HEK293T (cell line): ENCODE results near the gene FRK.

Source experiments
- CTCF ChIA-PET: fragments of 350-600 bp; formaldehyde crosslinking; extraction: SDS; loops from one replicate; lab custom pipeline; 2021; ENCODE audit warnings: antibody characterized with exemption, inconsistent platforms; lab: Yijun Ruan, JAX
- POLR2A ChIA-PET: fragments of 350-600 bp; formaldehyde crosslinking; extraction: SDS; loops from one replicate; lab custom pipeline; 2020; ENCODE audit warnings: antibody characterized with exemption, inconsistent platforms; lab: Yijun Ruan, JAX
- DNase-seq: peaks from one replicate; pipeline ENCODE4 v3.0.0; 2012; ENCODE audit warnings: mixed read lengths; ENCODE audit errors: extremely low spot score
- ARNT ChIP-seq: fragments of 450-650 bp; IDR thresholded peaks from 2 replicates; pipeline ENCODE4 v1.6.1; 2017; ENCODE audit warnings: mild to moderate bottlenecking
- BHLHE40 ChIP-seq: fragments of 450-650 bp; IDR thresholded peaks from 2 replicates; pipeline ENCODE4 v1.6.1; 2016; ENCODE audit warnings: mild to moderate bottlenecking, moderate library complexity, borderline replicate concordance
- CTBP1 ChIP-seq: fragments of 450-650 bp; IDR thresholded peaks from 2 replicates; pipeline ENCODE4 v1.6.1; 2016; ENCODE audit warnings: borderline replicate concordance
- ELF4 ChIP-seq: fragments of 450-650 bp; IDR thresholded peaks from 2 replicates; pipeline ENCODE4 v1.6.1; 2017; ENCODE audit warnings: antibody characterized with exemption
- FOXA1 ChIP-seq: fragments of 450-650 bp; IDR thresholded peaks from 2 replicates; pipeline ENCODE4 v1.6.1; 2016; ENCODE audit warnings: mild to moderate bottlenecking
- FOXK2 ChIP-seq: fragments of 450-650 bp; IDR thresholded peaks from 2 replicates; pipeline ENCODE4 v1.6.1; 2016; ENCODE audit warnings: mild to moderate bottlenecking
- FOXM1 ChIP-seq: fragments of 450-650 bp; IDR thresholded peaks from 2 replicates; pipeline ENCODE4 v1.6.1; 2017; ENCODE audit warnings: mild to moderate bottlenecking, borderline replicate concordance
- HDGF ChIP-seq: fragments of 450-650 bp; IDR thresholded peaks from 2 replicates; pipeline ENCODE4 v1.6.1; 2017; ENCODE audit warnings: antibody characterized with exemption, borderline replicate concordance
- L3MBTL2 ChIP-seq: fragments of 450-650 bp; conservative IDR thresholded peaks from 2 replicates; pipeline ENCODE4 v1.6.1; 2016; ENCODE audit warnings: mild to moderate bottlenecking
- LEF1 ChIP-seq: fragments of 450-650 bp; IDR thresholded peaks from 2 replicates; pipeline ENCODE4 v1.6.1; 2017; ENCODE audit warnings: mild to moderate bottlenecking, borderline replicate concordance
- NFRKB ChIP-seq: fragments of 450-650 bp; IDR thresholded peaks from 2 replicates; pipeline ENCODE4 v1.6.1; 2016; ENCODE audit warnings: mild to moderate bottlenecking, moderate library complexity
- PKNOX1 ChIP-seq: fragments of 450-650 bp; IDR thresholded peaks from 2 replicates; pipeline ENCODE4 v1.6.1; 2016
- SP1 ChIP-seq: fragments of 450-650 bp; IDR thresholded peaks from 2 replicates; pipeline ENCODE4 v1.6.1; 2017
- SUZ12 ChIP-seq: fragments of 450-650 bp; IDR thresholded peaks from 2 replicates; pipeline ENCODE4 v1.6.1; 2016; ENCODE audit warnings: mild to moderate bottlenecking
- TARDBP ChIP-seq: fragments of 450-650 bp; IDR thresholded peaks from 2 replicates; pipeline ENCODE4 v1.6.1; 2016
- ZNF384 ChIP-seq: fragments of 450-650 bp; IDR thresholded peaks from 2 replicates; pipeline ENCODE4 v1.6.1; 2016

Gene FRK

GRCh38 chr6:116072368-116072767, 11.7 kb upstream of the FRK start:
- CTCF ChIA-PET = no interaction called here
- POLR2A ChIA-PET = interaction anchor here (1.1 kb wide), 1 partner anchor 28 kb away, joined by 4 read pairs; the partner anchor contains the start of gene NT5DC1
- no peak for TF ChIP-seq PKNOX1
- TF ChIP-seq LEF1 = no peak
- TF ChIP-seq NFRKB = no peak
- TF ChIP-seq ZNF384 = no peak
- no peak for TF ChIP-seq FOXA1
- no peak for TF ChIP-seq HDGF
- no peak for TF ChIP-seq SUZ12
- no peak for TF ChIP-seq FOXM1
- no peak for TF ChIP-seq BHLHE40
- TF ChIP-seq ARNT = no peak
- no peak for TF ChIP-seq ELF4
- TF ChIP-seq L3MBTL2 = no peak; the same call in 1 of the 2 replicates
- no peak for TF ChIP-seq CTBP1
- no peak for TF ChIP-seq SP1
- DNase-seq = no peak

GRCh38 chr6:116070616-116071389, 10.1 kb upstream of the FRK start:
- DNase-seq = no peak
- ChIA-PET CTCF (no interaction called here), POLR2A (no interaction called here)
- TF ChIP-seq PKNOX1 (no peak), BHLHE40 (no peak), L3MBTL2 (no peak), FOXA1 (no peak), ZNF384 (no peak), NFRKB (no peak), CTBP1 (no peak), TARDBP (no peak), SP1 (no peak), ELF4 (no peak), LEF1 (no peak), SUZ12 (no peak), HDGF (no peak), ARNT (no peak)

- ChIA-PET CTCF (no interaction called here), POLR2A (interaction anchor here (0.8 kb wide), 1 partner anchor 31 kb away, joined by 4 read pairs; the partner anchor contains the start of gene NT5DC1)
- no peak for DNase-seq
- TF ChIP-seq NFRKB (no peak), SUZ12 (no peak), FOXK2 (no peak), FOXM1 (no peak), HDGF (no peak), ELF4 (no peak), ZNF384 (no peak), L3MBTL2 (no peak), PKNOX1 (no peak), LEF1 (no peak), ARNT (no peak), CTBP1 (no peak), FOXA1 (no peak), SP1 (no peak), BHLHE40 (no peak), TARDBP (no peak)
These were observed 9.4 kb upstream of the FRK start for GRCh38 chr6:116070101-116070500.

- no peak for DNase-seq
- POLR2A ChIA-PET = no interaction called here
- TF ChIP-seq SUZ12 (no peak), ELF4 (no peak), TARDBP (no peak), FOXA1 (no peak), HDGF (no peak), BHLHE40 (no peak), ZNF384 (no peak), ARNT (no peak)
- CTCF ChIA-PET = no interaction called here
These were observed 6.1 kb upstream of the FRK start for GRCh38 chr6:116066789-116067188.

- POLR2A ChIA-PET = no interaction called here
- CTCF ChIA-PET = no interaction called here
- no peak for DNase-seq
- TF ChIP-seq FOXM1 = no peak
- no peak for TF ChIP-seq TARDBP
- TF ChIP-seq ELF4 = no peak
- no peak for TF ChIP-seq PKNOX1
- TF ChIP-seq L3MBTL2 = no peak
- no peak for TF ChIP-seq NFRKB
- TF ChIP-seq FOXK2 = no peak
- TF ChIP-seq CTBP1 = no peak
- TF ChIP-seq LEF1 = no peak
- TF ChIP-seq FOXA1 = no peak
- no peak for TF ChIP-seq ARNT
- TF ChIP-seq SUZ12 = no peak
- TF ChIP-seq BHLHE40 = no peak
These were observed 4.0 kb upstream of the FRK start for GRCh38 chr6:116064666-116065065.
